GM21786 (cell line): ENCODE data around the gene ERN1.

Source experiments
- ATAC-seq: cut with Tn5 transposase; IDR thresholded peaks from one replicate; pipeline ENCODE4 v1.9.1; 2021; ENCODE audit not compliant: unreplicated experiment

The ERN1 gene

GRCh38 chr17:64063766-64064224 lies 66.1 kb downstream of the ERN1 start:
- ATAC-seq: no peak

DNA sequence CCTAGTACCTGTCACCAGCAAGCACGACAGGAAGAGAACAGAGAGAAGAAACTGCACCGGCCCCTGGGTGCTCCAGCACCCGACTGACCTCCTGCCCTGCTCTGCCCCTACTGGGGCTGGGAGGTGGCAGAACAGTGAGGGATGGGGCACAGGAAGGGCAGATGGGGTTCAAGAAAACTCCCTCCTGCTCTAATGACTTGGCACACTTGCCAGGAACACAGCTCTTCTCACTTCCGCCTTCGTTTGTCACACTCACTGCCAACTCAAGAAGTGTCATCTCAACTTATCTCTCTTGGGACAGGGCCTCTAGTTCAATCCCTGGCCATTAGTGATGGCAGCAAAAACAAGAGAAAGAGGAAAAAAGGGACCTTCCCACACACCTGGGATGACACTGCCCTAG lies 66.9 kb downstream of the ERN1 start:
- ATAC-seq: peak; percentile 59

DNA sequence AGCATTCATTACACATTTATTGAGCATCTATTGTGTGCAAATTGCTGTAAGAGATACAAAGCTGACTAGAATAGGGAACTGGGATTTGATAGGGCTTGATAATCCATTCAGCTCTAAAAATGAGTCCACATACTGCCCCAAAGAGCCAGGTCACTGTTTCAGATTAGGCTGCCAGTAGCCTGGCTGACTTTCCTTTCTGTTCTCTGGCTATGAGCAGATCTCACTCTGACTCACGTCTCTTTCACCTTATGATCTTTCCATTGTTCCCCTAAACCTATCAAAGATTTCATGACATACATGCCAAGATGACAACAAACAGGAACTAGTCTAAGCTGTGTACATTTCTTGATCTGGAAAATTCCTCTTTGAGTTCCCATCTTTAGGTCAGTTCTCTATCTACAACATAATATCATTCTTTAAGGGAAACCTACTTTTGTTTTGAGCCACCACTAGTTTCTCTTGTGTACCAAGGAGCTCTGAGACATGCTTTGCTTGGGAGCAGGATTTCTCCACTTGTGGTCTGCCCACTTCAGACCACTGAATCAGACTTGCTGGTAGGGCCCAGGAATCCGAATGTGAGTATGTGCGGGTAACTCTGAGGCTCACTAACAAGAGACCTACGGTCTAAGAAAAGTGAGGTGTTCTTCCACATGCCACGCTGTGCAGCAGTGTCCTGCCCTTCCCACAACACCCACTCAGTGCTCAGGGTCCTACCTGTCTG lies 68.6 kb downstream of the ERN1 start:
- ATAC-seq: peak; percentile 50

DNA sequence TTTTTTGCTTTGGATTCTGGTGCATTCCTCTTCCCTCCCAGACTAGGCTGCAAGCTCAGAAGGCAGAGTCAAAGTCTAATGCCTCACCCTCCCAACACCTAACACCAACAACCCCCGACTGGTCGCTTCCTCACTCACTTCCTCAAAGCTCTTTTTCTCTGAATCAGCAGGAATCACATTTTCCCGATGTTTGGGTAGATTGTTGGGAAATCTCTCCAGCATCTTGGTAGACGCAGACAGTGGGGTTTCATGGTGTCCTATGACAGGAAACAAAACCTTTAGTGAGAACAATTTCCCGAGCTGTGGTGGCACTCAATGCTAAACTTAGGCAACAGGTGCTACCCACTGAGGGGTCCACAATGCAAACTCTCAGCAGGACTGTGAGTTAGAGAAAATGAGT lies 69.6 kb downstream of the ERN1 start:
- no peak for ATAC-seq

DNA sequence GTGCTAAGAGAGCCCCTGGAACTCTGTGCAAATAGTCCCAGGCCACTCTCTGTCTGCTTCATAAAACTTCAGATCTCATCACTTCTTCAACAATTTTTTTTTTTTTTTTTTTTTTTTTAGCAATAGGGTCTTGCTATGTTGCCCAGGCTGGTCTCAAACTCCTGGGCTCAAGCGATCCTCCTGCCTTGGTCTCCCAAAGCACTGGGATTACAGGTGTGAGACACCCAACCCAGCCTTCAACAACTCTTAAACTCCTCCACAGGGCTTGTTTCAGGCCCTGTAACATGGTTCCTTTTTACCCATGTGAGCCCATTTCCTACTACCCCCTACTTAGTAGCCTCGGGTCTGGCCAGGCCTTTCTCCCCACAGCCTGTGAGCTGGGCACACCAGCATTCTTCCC lies 70.2 kb downstream of the ERN1 start:
- no peak for ATAC-seq

- ATAC-seq: no peak
Observed at GRCh38 chr17:64058621-64059020, 71.3 kb downstream of the ERN1 start.

DNA sequence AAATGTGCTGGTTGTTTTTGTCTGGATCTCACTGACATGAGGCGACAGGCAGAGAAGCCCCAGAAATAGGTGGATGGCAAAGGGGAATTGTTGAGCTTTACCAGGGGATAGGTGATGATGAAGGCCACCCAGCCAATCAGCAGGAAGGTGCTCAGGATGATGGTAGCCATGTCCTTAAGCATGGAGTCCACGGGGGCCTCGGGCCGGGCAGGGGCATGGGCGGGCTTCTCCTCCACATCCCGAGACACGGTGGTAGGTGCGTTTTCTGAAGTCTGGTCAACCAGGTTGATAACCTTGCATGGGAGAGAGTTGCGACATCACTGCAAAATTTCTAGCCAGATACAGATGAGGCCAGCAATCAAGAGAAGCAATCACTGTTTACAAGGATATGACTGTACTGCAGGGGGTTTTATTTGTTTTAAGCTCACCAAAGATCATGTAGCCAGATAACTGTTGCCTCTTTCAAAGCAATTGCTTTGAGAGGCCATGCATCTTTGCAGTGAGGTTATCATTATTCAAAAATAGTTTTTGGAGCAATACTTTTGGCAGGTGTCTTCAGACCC lies 72.2 kb downstream of the ERN1 start:
- no peak for ATAC-seq

- ATAC-seq: peak; percentile 80
Observed at GRCh38 chr17:64056269-64057005, 73.5 kb downstream of the ERN1 start.

DNA sequence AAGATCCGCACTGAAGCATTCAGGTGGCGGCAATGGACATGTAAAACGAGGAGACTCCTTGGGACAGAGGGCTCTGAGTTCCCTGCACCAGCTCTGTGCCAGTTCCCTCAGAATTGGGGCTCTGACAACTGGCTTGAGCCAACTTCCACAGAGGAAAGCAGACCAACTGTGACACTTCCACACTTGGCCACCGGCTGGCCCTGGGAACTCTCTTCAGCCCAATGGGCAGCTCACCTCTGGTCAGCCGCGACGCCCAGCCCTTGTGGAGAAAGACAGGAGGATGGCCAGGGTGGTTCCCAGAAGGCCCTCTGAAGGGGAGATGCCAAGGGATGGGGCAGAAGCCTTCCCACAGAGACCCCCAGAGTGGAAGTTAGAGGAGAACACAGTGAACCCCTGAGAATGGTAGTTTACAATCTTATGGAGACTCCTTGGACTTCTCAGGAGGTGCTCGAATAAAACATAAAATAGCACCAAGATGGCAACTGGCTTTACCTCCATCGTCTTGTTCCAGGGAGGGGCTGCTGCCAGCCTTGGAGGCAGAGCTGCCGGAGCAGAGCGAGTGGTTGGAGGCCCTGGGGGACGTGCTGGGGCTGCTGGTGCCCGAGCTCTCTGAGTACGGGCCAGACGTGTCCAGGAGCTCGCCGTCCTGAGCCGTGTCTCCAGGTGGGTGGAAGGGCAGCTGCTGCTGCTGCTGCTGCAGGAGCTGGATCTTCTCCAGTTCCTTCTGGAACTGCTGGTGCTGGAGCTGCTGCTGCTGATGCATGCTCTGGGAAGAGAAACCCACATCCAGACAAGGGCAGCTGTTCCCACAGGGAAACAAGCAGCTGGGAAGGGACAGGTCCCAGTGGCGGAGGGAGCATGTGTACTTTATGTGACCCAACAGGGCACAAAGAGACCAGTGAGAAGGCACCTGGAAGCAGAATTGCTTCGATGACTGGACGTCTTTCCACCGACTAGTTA lies 74.5 kb downstream of the ERN1 start:
- ATAC-seq: no peak

GRCh38 chr17:64054304-64054703 lies 75.6 kb downstream of the ERN1 start:
- ATAC-seq: no peak

- ATAC-seq: no peak
Observed at GRCh38 chr17:64053101-64053500, 76.8 kb downstream of the ERN1 start.

GRCh38 chr17:64051153-64051552 lies 78.8 kb downstream of the ERN1 start:
- no peak for ATAC-seq

DNA sequence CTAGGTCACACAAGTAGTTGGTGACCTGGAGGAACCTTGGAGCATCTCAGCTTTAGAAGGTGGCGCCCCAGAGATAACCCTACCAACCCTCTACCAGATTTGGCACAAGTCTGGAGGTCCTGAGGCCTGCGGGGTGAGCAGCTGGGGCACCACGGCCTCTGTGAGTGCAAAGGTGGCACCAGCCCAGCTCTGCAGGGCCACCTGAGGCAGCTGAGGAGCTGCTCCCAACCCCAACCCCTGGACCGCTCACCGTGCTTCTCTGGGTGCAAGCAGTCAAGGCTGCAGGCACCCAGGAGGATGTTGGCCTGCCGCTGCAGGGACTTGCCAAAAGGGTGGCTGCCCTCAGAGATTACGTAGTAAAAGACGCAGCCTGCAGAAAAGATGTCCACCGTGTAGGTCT lies 81.1 kb downstream of the ERN1 start:
- ATAC-seq: no peak

GRCh38 chr17:64045176-64045575 lies 84.8 kb downstream of the ERN1 start:
- ATAC-seq: no peak

DNA sequence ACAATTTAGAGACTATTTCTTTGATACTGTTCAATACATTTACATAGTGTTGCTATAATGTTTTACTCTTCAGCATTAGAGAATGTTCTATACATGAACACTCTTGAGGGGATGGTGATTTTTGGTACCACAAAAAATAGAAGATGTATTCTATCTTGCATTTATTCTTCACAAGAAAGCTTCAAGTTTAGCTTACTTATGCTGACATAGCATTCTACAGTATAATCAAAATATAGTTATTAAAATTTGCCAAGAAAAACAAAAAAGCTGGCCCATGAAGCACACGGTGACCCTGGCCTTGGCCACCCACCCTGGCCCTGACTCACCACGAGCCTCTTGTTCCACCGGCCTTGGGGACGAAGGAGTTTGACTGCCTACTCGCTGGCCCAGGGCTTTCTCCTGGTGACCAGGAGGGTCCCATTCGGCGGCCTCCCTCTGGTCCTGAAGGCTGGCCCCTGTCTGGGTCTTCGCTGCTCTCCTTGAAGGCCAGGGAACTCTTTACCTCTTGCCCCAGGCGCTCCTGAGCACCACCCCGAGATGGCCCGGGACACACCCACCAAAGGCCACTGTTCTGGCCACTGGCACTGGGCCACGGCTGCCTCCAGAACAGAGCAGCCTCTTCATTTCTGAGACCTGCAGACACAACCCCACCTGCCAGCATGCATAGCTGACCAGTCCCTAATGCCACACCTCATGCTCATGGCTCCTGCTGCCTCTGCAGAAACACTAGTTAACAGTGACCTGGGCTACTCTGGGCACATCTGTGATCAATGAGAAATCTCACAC lies 87.1 kb downstream of the ERN1 start:
- no peak for ATAC-seq

- no peak for ATAC-seq
Observed at GRCh38 chr17:64041912-64042311, 88.0 kb downstream of the ERN1 start.

DNA sequence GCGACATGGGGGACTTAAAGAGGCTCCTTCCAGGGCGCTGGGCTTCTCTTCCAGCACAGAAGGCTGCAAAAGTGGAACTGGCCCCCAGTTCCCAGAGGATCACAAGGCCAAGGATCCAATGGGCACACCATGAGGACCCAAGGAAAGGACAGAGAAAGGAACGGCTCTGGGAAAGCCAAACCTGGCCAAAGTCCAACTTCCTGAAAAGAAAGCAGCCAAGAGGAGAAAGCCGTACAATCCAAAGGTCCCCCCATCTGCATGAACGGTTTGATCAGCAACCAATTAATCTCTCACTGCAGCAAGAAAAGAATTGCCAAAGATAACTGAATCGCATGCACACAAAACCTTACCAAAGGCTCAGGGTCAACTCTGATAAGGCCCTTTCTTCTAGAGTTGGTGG lies 89.7 kb downstream of the ERN1 start:
- no peak for ATAC-seq

DNA sequence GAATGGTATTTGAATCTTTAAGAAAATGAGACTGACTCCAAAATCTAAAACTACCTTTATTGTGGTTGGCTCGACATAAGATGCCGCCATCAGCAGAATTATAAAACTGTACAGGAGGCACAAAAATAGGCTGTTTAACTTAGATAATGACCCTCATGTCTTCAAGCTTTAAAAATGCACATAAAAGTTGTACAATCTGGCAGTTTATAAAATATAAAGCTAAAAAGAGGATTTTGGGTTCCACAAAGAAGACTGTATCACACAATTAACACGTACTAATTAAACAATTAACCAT lies 90.9 kb downstream of the ERN1 start:
- no peak for ATAC-seq

DNA sequence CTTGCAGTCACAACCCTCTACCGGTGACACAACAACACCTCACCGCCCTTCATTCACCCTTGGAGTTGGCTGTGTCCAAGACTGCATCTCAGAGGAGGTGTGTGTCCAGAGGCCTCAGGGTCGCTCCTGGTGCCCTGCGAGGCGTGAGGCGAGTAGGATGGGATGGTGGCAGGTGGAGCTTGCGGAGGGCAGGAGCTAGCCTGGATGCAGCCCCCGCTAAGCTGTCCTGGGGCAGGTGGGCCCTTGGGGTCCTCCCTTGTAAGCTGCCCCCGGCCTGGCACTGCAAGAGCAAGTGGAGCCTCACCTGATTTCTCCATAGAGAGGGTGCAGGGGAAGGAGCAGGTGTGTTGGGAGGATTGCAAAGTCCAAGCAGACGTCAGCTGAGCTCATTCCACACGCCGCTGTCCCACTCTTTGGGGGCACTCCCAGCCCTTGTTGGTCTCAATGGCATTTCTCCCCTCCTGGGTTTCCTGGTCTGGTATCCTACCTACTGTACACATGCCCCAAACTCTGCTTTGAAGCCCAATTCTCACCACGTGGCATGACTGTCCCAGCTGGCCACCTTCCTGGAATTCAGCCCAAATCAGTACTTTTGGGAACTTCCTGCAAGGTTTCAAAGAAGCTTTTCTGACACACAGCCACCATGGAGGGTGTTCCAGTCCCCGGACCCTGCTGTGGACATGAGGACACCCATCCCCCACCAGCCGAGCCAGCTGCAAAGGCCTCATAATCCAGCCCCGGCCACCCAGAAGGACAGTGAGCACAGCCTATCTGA lies 91.4 kb downstream of the ERN1 start:
- no peak for ATAC-seq

DNA sequence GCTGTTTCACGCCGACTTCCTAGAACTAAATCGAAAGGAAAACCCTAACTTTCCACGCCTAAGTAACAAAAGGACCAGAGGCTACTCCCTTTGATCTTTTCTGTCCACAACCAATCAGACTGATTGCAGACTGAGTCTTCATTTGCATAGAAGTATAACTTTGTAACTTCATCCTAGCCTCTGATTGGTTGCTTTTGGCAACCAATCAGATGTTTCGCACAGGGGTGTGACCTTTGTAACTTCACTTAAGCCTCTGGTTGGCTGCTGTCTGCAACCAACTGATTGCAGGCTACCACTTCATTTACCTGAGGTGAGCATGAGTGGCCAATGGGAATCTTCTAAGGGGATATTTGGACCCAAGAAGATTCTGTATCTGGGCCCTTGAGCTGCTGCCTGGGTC lies 92.1 kb downstream of the ERN1 start:
- no peak for ATAC-seq
